NCI-H774 (cell line): ENCODE measurements around the gene MARVELD1.
A peak's percentile ranks its signal among the peaks of the same experiment; 100 is the strongest.

Experiments used
- DNase-seq: peaks from one replicate; lab custom pipeline; 2025; lab: John Stamatoyannopoulos, UW

MARVELD1 gene

DNA sequence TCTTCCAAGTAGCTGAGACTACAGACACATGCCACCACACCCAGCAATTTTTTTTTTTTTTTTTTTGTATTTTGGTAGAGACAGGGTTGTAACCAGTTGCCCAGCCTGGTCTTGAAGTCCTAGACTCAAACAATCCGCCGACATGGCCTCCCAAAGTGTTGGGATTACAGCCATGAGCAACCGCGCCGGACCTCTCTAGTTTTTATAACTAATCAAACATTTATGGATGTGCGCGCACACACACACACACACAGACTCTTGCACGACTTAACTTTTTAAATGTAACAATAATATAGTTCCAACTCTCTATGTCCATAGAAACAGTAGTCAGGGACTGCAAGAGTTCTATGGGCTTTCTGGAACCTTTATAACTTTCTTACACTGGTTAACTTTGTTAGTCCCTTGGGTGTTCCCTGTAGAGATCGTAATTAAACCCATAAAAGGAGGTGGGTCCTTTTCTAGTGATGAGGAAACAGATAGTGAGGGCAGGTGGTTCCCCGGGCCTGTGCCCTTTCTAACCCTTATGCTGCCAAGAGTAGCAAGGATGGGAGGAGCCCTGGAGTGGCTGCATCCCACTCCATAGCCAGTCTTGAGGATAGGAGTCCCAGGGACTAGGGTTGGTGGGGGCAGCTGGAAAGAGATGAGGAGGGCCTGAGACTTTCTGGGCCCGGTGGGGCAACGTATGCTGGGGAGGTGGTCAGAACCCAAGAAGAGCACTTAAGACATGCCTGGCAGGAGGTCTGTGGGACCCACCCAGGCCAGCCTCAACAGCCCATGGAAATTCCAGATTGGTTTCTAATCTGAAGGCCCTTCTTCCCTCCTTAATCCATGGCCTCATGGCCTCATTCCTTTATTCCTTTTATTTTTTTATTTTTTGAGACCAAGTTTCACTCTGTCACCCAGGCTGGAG, 8.6 kb downstream of the MARVELD1 start:
- no peak for DNase-seq

DNA sequence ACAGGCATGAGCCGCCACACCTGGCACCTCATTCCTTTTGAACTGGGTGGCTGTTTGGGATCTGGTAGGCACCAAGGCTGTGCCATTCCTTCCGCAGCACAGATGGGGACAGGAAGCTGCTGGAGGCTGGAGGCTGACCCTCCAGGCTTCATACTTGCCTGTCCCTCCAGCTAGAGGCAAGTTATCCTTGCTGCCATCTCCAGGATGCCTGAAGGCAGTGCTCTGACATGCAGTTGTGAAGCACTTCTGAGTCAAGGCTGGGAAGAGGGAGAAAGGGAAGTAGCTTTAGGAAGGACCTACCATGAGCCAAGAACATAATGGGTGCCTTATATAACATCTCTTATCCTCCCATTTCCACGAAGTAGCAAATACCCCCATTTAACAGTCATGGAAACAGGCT, 9.5 kb downstream of the MARVELD1 start:
- no peak for DNase-seq

DNA sequence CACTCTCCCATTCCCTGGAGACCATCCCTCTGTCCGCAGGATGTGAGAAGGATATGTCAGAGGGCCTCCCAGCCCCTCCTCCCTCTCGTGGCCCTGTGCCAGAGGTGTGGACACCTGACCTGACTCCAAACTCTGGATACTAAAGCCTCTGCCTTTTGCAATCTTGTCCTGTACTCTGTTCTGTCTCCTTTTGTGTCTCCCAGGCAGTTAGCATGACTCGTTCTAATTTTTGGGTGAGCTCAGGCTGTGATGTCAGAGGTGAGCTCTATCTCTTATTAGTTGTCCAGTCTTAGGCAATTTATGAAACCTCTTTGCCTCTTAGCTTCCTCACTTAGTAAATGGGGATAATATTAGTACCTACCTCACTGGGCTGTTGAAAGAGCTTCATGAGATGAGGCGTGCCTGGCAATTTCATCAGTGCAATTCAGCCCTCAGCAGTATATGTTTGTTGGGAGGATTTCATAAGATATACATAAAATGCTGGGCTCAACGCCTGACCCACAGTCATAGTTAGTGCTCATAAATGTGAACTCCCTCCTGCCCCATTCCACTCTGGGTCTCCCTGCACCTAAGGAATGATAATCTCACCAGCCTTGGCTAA, 10.9 kb downstream of the MARVELD1 start:
- no peak for DNase-seq

DNA sequence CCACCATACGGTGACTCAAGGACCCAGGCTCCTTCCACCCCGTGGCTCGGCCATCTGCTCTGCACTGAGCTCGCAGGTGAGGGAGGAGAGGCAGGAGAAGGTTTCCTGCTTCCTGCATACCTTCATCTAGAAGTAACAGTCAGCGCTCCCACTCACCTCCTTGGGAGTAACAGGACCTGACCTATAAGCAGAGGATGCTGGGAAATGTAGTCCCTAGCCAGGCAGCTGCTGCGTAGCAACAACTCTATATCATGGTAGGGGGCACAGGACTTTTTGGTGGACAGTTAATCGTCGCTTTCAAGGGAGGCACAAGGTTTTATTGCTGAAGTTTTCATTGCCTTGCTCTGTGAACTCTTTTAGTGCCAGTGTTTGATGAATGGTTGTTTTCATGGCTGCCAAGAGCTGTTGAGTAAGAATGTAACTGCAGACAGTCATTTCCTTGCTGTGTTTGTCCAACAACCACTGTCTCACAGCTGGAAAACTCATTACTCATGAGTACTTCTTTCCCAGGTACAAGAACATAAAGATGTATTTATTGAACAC, 13.2 kb downstream of the MARVELD1 start:
- no peak for DNase-seq

DNA sequence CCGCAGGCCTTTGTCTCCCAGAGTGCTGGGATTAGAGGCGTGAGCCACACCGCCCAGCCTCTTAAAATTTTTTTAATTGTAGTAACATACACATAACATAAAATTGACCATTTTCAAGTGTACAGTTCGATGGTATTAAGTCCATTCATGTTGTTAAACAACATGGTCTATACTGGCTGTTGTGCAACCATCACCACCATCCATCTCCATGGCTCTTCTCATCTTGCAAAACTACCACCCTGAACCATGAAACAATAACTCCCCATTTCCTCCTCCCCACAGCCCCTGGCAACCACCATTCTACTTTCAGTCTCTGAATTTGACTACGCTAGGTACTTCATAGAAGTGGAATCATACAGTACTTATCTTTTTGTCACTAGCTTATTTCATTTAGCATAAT, 15.5 kb downstream of the MARVELD1 start:
- no peak for DNase-seq

DNA sequence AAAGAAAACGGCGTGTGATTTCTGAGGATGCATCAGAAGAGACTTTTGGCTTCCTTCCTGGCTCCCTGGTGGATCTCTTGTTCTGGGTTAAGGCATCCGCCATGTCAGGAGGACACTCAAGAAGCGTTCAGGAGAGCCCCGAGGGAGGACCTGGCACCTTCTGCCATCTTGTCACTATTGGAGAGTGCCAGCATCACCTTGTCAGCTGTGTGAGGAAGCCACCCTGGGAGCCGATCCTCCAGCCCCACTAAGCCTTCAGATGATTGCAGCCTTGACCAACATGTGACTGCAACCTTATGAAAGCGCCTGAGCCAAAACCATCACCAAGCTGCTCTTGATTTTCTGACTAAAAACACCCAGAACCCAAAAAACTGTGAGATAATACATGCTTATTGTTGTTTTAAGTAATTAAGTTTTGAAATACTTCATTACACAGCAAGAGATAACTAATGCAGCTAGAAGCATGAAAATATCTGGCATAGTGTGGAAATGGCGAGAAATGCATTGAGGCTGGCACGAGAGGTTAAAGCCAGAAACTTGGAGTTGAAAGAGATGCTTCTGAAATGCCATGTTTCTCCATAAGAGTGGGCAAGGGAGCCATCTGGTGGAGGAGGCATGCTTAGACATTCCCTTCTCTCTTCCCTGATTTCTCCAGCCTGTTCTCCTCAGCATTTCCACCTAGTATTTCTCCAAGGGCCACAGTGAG, 18.0 kb downstream of the MARVELD1 start:
- peak; percentile 14 for DNase-seq

DNA sequence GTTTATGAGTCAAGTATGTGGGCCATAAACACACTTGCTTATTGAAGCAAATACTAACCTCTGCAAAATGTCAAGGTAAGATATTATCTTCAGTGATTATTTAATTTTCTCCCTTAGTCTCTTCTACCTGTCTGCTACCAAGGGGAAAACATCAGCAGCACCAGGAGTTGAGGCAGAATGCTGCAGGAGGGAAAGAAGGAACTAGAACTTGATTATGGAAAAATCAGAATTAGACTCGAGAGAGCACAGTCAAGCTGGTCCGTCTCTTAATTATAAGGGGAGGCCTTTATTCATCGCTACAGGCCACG, 18.5 kb downstream of the MARVELD1 start:
- no peak for DNase-seq

DNA sequence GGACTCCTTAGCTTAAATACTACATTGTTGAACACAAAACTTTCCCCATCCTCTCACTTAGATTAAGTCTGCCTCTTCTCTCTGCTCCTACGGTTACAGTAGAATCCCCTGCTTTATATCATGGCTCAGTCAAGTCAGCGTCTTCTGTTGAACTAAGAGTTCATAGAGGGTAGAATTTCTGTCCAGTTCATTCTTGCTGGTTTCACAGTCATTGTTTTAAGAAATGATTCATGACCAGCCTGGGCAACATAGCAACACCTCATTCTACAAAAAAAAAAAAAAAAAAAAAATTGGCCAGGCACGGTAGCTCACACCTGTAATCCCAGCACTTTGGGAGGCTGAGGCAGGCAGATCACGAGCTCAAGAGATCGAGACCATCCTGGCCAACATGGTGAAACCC, 19.7 kb downstream of the MARVELD1 start:
- DNase-seq = no peak

DNA sequence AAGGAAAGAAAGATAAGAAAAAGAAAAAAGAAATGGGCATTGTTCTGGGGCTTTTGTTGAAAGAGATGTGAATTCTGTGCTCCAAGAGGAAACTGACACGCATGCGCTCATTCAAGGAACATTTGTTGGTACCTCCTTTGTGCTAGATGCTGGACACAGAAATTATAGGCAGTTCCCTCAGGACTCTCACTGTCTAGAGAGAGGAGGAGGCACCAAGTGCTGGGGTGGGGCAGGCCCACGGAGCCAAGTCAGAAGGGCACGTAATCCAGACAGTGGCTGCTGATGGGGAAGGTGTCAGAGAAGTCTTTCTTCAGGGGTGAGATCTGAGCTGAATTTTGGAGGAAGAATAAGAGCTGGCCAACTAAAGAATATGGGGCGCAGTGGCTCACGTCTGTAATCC, 20.5 kb downstream of the MARVELD1 start:
- no peak for DNase-seq

DNA sequence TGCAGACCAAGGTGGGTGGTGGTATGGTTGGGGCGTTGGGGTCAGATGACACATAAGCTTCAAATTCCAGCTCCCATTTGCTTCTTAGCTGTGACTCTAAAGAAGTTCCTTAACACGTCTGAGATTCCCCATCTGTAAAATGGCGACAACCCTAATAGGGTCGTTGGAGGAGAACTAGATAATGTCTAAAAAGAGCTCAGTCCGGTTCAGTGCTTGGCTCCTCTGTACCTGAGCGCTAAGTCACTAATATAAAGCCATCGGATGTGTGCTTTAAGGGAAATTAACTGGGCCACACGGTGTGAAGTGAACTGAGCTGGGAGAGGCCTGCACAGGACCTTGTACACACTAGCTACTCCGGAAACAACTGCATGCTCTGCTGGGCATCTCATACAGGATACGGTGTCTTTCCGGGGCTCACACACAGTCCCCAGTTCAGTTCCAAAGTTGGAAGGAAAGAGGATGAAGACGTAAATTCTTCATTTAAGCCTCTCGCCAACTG, 22.9 kb downstream of the MARVELD1 start:
- DNase-seq = no peak

DNA sequence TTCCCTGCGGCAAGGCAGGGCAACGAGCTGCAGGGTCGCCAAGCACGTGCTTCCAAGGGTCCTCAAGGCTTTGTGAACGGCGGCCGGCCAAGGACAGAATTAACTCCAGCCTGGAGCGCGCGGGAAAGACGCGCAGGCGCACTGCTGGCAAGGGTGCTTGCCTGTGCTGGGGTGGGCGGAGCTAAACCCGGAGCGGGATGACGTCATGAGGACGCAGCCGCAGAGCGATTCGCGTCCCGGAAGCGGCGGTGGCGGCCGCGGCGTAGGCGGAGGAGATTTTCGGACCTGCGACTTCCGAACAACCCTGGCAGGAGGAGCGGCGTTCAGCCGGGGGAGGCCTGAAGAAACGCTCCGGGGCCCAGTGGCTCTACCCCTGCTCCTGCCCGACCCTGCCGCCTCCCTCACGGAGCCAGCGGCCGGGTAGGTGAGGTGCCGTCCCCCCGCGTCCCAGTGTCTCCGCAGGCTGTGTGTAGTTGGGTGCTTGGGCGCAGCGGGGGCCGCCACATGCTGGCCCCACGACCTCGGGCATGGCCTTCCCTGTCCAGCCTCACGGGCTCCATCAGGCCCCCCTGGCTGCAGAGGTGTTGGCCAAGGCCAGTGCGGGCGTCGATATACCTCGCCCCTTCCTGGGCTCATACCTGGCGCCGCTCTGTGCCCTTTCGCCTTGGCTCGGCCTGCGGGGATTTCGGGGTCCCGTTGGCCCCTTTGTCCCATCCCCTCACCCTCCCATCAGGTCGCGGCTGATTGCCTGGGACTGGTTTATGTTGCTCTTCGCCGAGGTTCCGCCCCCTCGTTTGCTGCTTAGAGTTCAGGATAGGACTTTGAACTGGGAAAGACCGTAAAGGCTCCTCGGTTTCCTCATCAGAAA, 23.6 kb downstream of the MARVELD1 start, which contains the start of gene ZFYVE27:
ZFYVE27 (plus strand) TSS at position 227 of the 868 bp plus-strand sequence. CDS start 1,350 bp downstream, outside the sequence.
- DNase-seq = peak; percentile 71

DNA sequence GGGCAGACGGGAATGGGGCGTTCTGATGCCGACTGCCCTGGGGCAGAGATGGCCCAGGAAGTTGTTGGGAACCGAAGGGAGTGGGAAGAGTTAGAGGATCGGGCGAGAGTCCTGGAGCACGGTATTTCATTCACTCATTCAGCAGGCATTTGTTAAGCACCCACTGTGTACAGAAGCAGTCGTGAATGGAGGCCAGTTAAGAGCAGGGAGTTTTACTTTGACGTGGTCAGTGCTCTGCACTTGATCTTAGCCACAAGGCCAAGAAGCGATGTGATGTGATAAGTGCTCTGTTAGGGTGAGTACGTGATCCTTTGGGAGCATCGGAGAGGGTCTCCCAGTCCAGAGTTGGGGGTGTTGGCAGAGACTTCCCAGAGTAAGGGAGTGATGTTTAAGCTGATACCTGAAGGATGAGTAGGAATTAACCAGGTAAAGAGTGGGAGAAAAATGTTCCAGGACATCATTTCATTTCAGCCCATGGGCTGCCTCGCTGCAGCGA, 24.3 kb downstream of the MARVELD1 start:
- no peak for DNase-seq

DNA sequence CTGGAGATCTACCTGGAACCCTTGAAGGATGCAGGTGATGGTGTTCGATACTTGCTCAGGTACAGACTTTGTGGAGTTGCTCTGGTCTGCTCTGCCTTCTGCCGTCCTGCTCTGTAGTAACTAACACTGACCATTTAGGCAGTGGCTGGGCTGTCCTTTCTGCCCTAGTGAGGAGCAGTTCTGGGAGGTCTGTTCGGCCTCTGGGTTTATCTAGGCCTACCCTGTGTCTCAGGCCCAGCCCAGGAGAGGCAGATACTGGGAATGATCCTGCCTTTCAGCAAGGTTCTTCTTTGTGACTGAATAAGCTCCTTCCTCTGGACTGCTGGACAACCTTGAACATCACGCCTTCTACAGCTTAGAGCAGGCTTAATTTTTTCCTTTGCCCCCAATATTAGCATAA, 25.1 kb downstream of the MARVELD1 start:
- no peak for DNase-seq

DNA sequence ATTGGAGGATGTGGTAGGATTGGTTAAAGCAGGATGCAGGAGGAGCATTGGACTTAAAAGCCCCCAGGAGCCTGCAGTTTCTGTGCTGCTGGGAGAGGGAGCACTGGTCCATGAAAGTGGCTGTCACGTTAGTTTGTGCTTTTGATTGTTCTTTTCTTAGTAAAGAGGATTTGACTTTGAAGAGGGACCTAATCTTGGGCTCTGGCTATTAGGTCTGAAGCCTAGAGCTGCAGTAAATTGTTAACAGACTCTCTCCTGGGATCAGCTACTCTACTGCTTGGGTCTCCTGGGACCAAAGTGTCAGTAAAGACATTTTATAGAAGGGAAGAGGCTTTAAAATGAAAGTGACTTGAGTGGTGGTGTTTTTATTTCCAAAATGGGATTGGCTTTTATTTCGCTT, 27.1 kb downstream of the MARVELD1 start:
- DNase-seq = no peak

DNA sequence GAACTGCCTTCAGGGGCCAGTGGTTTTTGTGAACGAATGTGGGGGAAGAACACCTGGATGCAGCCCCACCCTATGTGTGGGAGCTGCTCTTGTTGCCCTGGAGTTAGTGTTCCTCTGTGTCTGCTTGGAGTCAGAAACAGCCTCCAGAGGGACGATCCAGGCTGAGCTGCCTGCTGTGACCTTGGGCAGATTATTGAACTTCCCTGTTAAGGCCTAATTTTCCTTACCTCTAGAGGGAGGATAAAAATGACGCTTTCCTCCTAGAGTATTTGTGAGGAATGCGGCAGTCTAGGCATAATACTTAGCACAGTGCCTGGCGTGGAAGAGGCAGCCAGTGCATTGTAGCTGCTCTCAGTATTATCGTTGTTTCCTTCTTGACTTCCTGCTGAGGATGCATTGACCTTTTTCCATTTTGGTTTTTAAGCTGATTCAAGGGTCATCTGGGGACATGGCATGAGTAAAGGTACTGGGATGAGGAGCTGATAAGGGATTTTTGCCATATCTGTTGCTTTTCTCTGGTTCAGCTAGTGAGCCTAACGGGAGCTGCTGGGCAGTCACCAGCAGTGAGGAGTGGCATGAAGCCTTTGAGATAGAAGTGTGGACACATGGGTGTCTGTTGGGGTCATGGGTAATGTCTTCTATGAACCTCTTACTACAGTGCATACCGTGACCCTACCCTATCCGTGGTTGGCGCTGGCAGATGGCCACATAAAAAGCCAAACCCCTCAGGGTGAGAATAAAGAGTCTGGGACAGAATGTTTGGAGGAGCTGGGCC, 29.8 kb downstream of the MARVELD1 start:
- no peak for DNase-seq

DNA sequence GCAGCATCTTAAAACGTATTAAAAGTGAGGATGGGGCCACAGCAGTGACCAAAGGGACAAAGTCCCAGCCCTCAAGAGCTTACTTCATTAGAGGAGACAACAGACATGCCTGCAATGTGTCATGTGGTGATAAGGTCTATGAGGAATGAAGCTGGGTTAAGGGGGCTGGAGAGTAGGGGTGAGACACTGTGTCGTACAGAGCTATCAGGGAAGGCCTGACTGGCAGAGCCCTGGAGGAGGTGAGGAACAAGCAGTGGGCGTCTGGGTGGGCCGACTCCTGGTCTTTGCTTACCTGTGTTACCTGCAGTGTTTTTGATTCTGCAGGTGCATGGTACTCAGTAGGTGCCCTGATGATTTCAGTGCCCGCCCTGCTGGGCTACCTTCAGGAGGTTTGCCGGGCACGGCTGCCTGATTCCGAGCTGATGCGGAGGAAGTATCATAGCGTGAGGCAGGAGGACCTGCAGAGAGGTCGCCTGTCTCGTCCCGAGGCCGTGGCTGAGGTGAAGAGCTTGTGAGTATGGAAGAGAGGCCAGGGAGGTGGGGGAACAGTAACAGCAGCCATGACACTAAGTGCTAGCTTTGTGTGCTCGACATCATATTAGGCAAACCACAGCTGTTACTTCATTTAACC, 31.0 kb downstream of the MARVELD1 start:
- DNase-seq = no peak

DNA sequence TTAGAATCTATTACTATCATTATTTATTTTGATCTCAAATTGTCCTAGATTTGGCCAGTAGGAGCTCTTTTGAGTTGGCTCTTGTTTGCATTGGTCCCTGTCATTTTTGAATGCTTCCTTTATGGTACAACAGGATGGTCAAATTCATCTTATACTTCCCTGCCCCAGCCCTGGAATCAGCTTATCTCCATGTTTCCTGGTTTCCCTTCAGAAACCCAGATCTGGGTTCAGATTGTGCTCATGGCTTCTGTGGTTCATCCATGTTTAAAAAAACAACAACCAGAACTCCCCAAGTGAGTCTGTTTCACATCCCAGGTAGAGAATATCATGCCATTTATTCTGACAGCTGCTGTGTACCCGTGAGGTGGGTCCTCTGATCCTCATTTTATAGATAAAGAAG, 34.0 kb downstream of the MARVELD1 start:
- DNase-seq = no peak

DNA sequence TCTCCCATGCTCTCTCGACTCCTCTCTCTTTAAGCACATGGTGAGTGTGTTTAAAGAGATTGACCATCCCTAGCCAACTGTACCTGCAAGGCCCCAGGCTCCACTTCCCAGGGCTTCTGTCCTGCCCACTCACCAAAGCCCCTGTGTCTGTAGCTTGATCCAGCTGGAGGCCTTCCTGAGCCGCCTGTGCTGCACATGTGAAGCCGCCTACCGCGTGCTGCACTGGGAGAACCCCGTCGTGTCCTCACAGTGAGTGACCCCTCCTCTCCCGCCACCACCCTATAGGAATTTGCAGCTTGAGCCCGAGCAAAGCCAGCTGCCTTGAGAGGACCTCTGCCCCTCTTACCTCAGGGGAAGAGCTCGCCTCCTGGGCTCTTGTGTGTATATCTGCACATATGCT, 34.6 kb downstream of the MARVELD1 start:
- no peak for DNase-seq

DNA sequence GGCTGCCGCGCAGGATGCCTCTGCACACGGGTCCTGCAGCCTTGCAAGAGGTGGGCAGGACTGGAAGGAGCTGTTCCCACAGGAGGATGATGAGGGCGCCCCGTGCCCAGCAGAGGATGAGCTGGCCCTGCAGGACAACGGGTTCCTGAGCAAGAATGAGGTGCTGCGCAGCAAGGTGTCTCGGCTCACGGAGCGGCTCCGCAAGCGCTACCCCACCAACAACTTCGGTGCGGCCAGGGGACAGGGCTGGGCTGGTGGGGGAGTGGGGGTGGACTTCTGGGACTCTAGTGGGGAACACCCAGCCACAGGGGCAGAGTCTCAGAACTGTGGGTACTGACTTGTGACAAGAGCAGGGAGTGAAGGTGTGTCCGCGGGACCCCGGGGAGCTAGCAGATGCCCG, 39.4 kb downstream of the MARVELD1 start:
- DNase-seq = no peak

DNA sequence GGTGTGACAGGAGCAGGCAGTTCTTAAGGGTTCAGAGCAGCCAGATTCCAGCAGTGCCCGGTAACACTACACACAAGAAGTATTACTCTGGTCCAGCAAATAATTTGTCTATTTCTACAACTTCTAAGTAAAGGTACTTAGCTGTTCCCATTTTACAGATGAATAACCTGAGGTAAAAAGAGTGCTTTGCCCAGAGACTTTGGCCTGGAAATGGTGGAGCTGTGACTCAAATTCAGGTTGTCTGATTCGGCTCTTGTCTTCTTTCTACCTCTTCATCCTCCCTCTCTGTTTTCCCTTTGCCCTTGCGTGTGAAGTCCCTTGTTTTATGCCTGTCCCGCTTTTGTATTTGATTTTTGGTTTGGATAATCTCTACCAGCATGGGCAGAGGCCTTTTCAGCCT, 41.2 kb downstream of the MARVELD1 start:
- no peak for DNase-seq
